Right lobe of liver (tissue), 6 donors: ENCODE data around the gene PRKAR1A. TPM values are rescaled to one million over a fixed set of nuclear protein-coding genes. Genes with fewer than 3 reads are reported as not detected.

Experiments
- ATAC-seq, 4 donors: fragments of 200-7000 bp; cut with Tn5 transposase; one replicate each; pipeline ENCODE4 v1.9.1; 2020; ENCODE audit warnings: mild to moderate bottlenecking in 4 of 4, moderate library complexity in 4 of 4
- DNase-seq, 3 donors: peaks; one replicate each; pipeline ENCODE4 v3.0.0-alpha.2; 2020
- H3K27ac ChIP-seq, 3 donors: fragments of 200-600 bp; one replicate each; pipeline ENCODE4 v1.8.0; 2022
- H3K27me3 ChIP-seq, 2 donors: fragments of 200-600 bp; one replicate each; pipeline ENCODE4 v1.8.0; 2022
- H3K36me3 ChIP-seq, 4 donors: fragments of 200-600 bp; sonication (generic) in 1 of 4; one replicate each; pipeline versions ENCODE4 v1.5.1 to v1.8.0; 2017 to 2022; ENCODE audit warnings: control low read depth in 1 of 4
- H3K4me1 ChIP-seq, 4 donors: fragments of 200-600 bp; sonication (generic) in 1 of 4; one replicate each; pipeline versions ENCODE4 v1.5.1 to v1.8.0; 2017 to 2022; ENCODE audit warnings: control low read depth in 1 of 4
- H3K4me3 ChIP-seq, 3 donors: fragments of 200-600 bp; one replicate each; pipeline ENCODE4 v1.8.0; 2022
- H3K9me3 ChIP-seq, 4 donors: fragments of 200-600 bp; sonication (generic) in 1 of 4; one replicate each; pipeline versions ENCODE4 v1.5.1 to v1.8.0; 2017 to 2022; ENCODE audit warnings: control low read depth in 1 of 4
- POLR2A ChIP-seq: fragments of 450-650 bp; IDR thresholded peaks from one replicate; pipeline ENCODE4 v1.6.1; 2017; ENCODE audit warnings: antibody characterized with exemption, mild to moderate bottlenecking
- WGBS: methylation state at CpG from one replicate; pipeline ENCODE4 v1.1.6; 2018; ENCODE audit warnings: low coverage, low lambda C conversion rate; ENCODE audit not compliant: insufficient coverage; ENCODE audit errors: missing lambda C conversion rate; 5-methylcytosine and 5-hydroxymethylcytosine counted together
- intact Hi-C, 2 donors: fragments of 100-400 bp; cut with DNase I; formaldehyde crosslinking; loops; one replicate each; pipeline versions ENCODE4 v1.11.2 to v1.14.1; 2022
- total RNA-seq, 6 experiments: library from RNA; depleted of rRNA in 2 of 6; stranded (reverse); fragments of >200 nt in 2 of 6; fragmentation: NEBNext Ultra II Directional in 3 of 6; extraction: Animal tissue kit (Norgen Biotek cat#: 25700) in 3 of 6; gene quantifications; one replicate each; pipeline versions ENCODE4 v1.1.0 to v1.2.4, GENCODE V29; 2016 to 2023
- TF ChIP-seq, protein P1 (sequence below), 4 donors: fragments of 200-600 bp in 3 of 4; fragments of 450-650 bp in 1 of 4; IDR thresholded peaks; one replicate each; pipeline versions ENCODE4 v1.5.1 to v1.8.0; 2016 to 2022; ENCODE audit warnings: antibody characterized with exemption in 4 of 4, mild to moderate bottlenecking in 2 of 4
- donor health status: DM: no; HTN: yes; CAD: no.
- donor health status: DM: no; HTN: no; CAD: no.
- donor health status: DM: no; HTN: no; CAD: no.
- donor health status: DM: no; HTN: yes; CAD: no.
- donor health status: DM: no; HTN: yes; CAD: no.

The PRKAR1A gene
- total RNA-seq, 6 experiments from 2014 or later = 109 to 172 (median 136) TPM

- no peaks in the 10 kb centered on the region for H3K9me3 ChIP-seq
- no peak for TF ChIP-seq POLR2A
- TF ChIP-seq, protein P1, sequence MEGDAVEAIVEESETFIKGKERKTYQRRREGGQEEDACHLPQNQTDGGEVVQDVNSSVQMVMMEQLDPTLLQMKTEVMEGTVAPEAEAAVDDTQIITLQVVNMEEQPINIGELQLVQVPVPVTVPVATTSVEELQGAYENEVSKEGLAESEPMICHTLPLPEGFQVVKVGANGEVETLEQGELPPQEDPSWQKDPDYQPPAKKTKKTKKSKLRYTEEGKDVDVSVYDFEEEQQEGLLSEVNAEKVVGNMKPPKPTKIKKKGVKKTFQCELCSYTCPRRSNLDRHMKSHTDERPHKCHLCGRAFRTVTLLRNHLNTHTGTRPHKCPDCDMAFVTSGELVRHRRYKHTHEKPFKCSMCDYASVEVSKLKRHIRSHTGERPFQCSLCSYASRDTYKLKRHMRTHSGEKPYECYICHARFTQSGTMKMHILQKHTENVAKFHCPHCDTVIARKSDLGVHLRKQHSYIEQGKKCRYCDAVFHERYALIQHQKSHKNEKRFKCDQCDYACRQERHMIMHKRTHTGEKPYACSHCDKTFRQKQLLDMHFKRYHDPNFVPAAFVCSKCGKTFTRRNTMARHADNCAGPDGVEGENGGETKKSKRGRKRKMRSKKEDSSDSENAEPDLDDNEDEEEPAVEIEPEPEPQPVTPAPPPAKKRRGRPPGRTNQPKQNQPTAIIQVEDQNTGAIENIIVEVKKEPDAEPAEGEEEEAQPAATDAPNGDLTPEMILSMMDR (IDR thresholded peaks at IDR 0.05) = no peak
- no peak overlapping the region for H3K4me3 ChIP-seq
- peak overlapping the region; percentile 27 to 60 (median 35) for H3K27ac ChIP-seq
- no peak for DNase-seq
- peaks cover 0 to 30% (median 15%) of the 10 kb centered on the region in 4 donors for H3K4me1 ChIP-seq
- intact Hi-C loops = no loop called here
- H3K27me3 ChIP-seq = no peaks in the 10 kb centered on the region
- peaks cover 8 to 92% (median 35%) of the 10 kb centered on the region in 4 donors for H3K36me3 ChIP-seq
- WGBS = 9% methylated on average over 4 of the region's 4 CpGs
- ATAC-seq = peak; percentile 54 to 67 (median 59)
Measured at GRCh38 chr17:68527314-68527713, 15.1 kb downstream of the PRKAR1A start.

DNA sequence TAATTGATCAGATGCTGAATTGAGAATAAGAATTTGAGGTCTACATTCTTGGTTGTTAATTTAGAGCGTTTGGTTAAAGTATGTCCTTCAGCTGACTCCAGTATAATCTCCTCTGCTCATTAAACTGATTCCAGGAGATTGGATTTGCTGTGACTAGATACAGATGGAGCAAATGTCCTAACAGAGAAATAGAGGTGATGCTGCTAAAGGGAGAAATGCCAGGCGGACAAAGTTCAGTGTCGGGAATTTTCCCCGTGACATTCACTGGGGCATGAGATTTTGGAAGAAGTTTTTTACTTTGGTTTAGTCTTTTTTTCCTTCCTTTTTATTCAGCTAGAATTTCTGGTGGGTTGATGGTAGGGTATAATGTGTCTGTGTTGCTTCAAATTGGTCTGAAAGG, 19.0 kb downstream of the PRKAR1A start:
- intact Hi-C loops = no loop called here
- peaks cover 0 to 52% (median 20%) of the 10 kb centered on the region in 4 donors for H3K4me1 ChIP-seq
- TF ChIP-seq, protein P1 (IDR thresholded peaks at IDR 0.05) = no peak
- ATAC-seq = peak; percentile 63 to 75 (median 70)
- no peaks in the 10 kb centered on the region for H3K9me3 ChIP-seq
- H3K27me3 ChIP-seq = no peaks in the 10 kb centered on the region
- WGBS = 34% methylated on average over 4 of the region's 4 CpGs
- H3K36me3 ChIP-seq = peaks cover 4 to 67% (median 19%) of the 10 kb centered on the region in 4 donors
- DNase-seq = peak in 1 of 3 donors; percentile 69
- H3K27ac ChIP-seq = peak overlapping the region; percentile 14 to 69 (median 64)
- no peak overlapping the region for H3K4me3 ChIP-seq

- DNase-seq = no peak
- Histone ChIP-seq H3K27me3 (no peaks in the 10 kb centered on the region), H3K27ac (no peak overlapping the region), H3K36me3 (peaks cover 10 to 70% (median 24%) of the 10 kb centered on the region in 4 donors), H3K4me3 (no peak overlapping the region), H3K4me1 (peaks cover 0 to 37% (median 13%) of the 10 kb centered on the region in 4 donors), H3K9me3 (no peaks in the 10 kb centered on the region)
- WGBS = 50% methylated on average over 3 of the region's 3 CpGs
- no peak for ATAC-seq
- TF ChIP-seq, protein P1 (IDR thresholded peaks at IDR 0.05) = no peak
- no peak for TF ChIP-seq POLR2A
- intact Hi-C loops = no loop called here
Measured at GRCh38 chr17:68532826-68533225, 20.6 kb downstream of the PRKAR1A start.

DNA sequence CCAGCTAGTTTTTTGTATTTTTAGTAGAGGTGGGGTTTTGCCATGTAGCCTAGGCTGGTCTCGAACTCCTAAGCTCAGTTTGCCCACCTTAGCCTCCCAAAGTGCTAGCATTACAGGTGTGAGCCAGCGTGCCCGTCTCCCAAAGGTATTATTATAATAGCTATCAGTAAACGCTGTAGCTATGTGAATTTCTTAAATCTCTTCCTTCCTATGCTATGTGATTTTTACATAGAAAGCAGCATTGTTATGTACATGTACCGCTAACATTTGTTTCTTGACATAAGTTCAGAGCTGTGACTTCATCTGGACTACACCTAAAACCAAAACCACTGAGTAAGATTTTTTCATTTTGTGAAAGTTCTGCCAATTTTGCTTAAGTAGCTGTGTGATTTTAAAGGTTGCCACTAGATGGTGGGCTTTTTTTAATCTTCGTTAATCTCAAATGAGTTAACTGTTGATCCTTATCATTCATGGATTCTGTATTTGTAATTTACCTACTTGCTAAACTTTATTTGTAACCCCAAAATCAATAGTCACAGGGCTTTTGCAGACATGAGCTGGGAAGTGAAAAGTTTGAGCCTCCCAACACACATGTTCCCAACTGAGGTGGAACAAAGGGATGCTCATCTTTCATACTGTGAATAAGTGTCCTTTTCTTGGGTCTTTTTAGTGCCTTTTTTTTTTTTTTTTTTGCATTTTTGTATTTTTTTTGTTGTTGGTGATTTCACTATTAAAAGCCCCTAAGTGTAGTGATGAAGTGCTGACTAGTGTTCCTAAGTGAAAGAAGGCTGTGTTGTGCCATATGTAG, 21.9 kb downstream of the PRKAR1A start:
- DNase-seq = no peak
- no peaks in the 10 kb centered on the region for H3K27me3 ChIP-seq
- H3K36me3 ChIP-seq = peaks cover 7 to 75% (median 28%) of the 10 kb centered on the region in 4 donors
- H3K27ac ChIP-seq = no peak overlapping the region
- no peak overlapping the region for H3K4me3 ChIP-seq
- 56% methylated on average over 6 of the region's 6 CpGs for WGBS
- ATAC-seq = peak; percentile 27 to 49 (median 31)
- H3K4me1 ChIP-seq = peaks cover 0 to 35% (median 12%) of the 10 kb centered on the region in 4 donors
- TF ChIP-seq POLR2A = no peak
- TF ChIP-seq, protein P1 (IDR thresholded peaks at IDR 0.05) = peak; percentile 37 to 53 (median 51)
- H3K9me3 ChIP-seq = no peaks in the 10 kb centered on the region
- intact Hi-C loops = no loop called here
